Esophagus squamous epithelium (tissue), 5 donors: Measurements from ENCODE around the gene KRTAP12-1. TPM values are rescaled to one million over a fixed set of nuclear protein-coding genes. Genes with fewer than 3 reads are reported as not detected.
A peak's percentile ranks its signal among the peaks of the same experiment; 100 is the strongest.
"Not testable (repeated sequence)": the region's sequence is repeated elsewhere in the genome, so short reads cannot be mapped to it uniquely, and the experiment has no call there.

Source experiments
- DNase-seq: peaks from one replicate; lab custom pipeline; 2025; lab: John Stamatoyannopoulos, UW
- H3K27ac ChIP-seq, 4 donors: fragments of 200-600 bp; sonication (generic); one replicate each; pipeline ENCODE4 v1.5.1; 2016 to 2019; ENCODE audit warnings: mild to moderate bottlenecking in 1 of 4
- H3K27me3 ChIP-seq, 4 donors: fragments of 200-600 bp; sonication (generic); 1 replicate in 3 of 4; 2 replicates in 1 of 4; pipeline versions ENCODE4 v1.5.1 to v1.6.0; 2017 to 2021; ENCODE audit warnings: antibody characterized with exemption in 1 of 4
- H3K36me3 ChIP-seq, 3 donors: fragments of 200-600 bp; sonication (generic); one replicate each; pipeline ENCODE4 v1.5.1; 2016 to 2019
- H3K4me1 ChIP-seq, 3 donors: fragments of 200-600 bp; sonication (generic); one replicate each; pipeline ENCODE4 v1.5.1; 2017 to 2019
- H3K4me3 ChIP-seq, 4 donors: fragments of 200-600 bp; sonication (generic); 1 replicate in 3 of 4; 2 replicates in 1 of 4; pipeline ENCODE4 v1.5.1; 2016 to 2019; ENCODE audit warnings: mild to moderate bottlenecking in 2 of 4, moderate library complexity in 1 of 4
- H3K9me3 ChIP-seq, 3 donors: fragments of 200-600 bp; sonication (generic); one replicate each; pipeline ENCODE4 v1.5.1; 2016 to 2019
- CTCF ChIP-seq, 6 experiments: fragments of 450-650 bp in 4 of 6; fragments of 200-600 bp in 2 of 6; sonication (generic) in 2 of 6; IDR thresholded peaks; one replicate each; pipeline ENCODE4 v1.5.1; 2016 to 2019; ENCODE audit warnings: antibody characterized with exemption in 6 of 6, mild to moderate bottlenecking in 4 of 6, moderate library complexity in 4 of 6
- POLR2A ChIP-seq, 4 donors: fragments of 450-650 bp; IDR thresholded peaks; one replicate each; pipeline ENCODE4 v1.6.1; 2017; ENCODE audit warnings: antibody characterized with exemption in 4 of 4, mild to moderate bottlenecking in 4 of 4, moderate library complexity in 3 of 4
- WGBS, 2 donors: methylation state at CpG; one replicate each; pipeline ENCODE4 v1.1.5; 2018; 5-methylcytosine and 5-hydroxymethylcytosine counted together
- intact Hi-C: fragments of 100-400 bp; cut with DNase I; formaldehyde crosslinking; loops from one replicate; pipeline ENCODE4 v1.15.0; 2022
- total RNA-seq, 4 donors: library from RNA; depleted of rRNA; stranded (reverse); fragments of >200 nt; gene quantifications; one replicate each; pipeline ENCODE4 v1.1.0, GENCODE V29; 2016
- donor health status: DM: yes; HTN: yes; CAD: no.

Gene KRTAP12-1
- total RNA-seq, 4 donors from 2014 or later: not detected

- no peak for DNase-seq
- no peaks in the 10 kb centered on the region for H3K36me3 ChIP-seq
- H3K9me3 ChIP-seq: peaks cover 0 to 11% (median 0%) of the 10 kb centered on the region in 3 donors
- peaks cover 0 to 88% (median 0%) of the 10 kb centered on the region in 4 donors for H3K27me3 ChIP-seq
- H3K4me3 ChIP-seq: no peak overlapping the region
- intact Hi-C loops: no loop called here
- TF ChIP-seq POLR2A (IDR thresholded peaks at IDR 0.05): no peak
- TF ChIP-seq CTCF (IDR thresholded peaks at IDR 0.05): no peak
- no peaks in the 10 kb centered on the region for H3K4me1 ChIP-seq
- H3K27ac ChIP-seq: no peak overlapping the region
- 18 to 20% methylated on average over 6 to 13 of the region's 35 CpGs for WGBS, 2 donors
These were observed 16.1 kb upstream of the KRTAP12-1 start for GRCh38 chr21:44697811-44698734.

- intact Hi-C loops, DNase-seq, H3K36me3 ChIP-seq, H3K27ac ChIP-seq, H3K4me3 ChIP-seq, H3K4me1 ChIP-seq: not testable (repeated sequence)
- WGBS, 2 donors: 44 to 64% methylated on average over 6 to 8 of the region's 21 CpGs
- peak in 1 of 6 experiments; percentile 32 for TF ChIP-seq CTCF (IDR thresholded peaks at IDR 0.05)
- peaks cover 0 to 80% (median 0%) of the 10 kb centered on the region in 4 donors for H3K27me3 ChIP-seq
- H3K9me3 ChIP-seq: peaks cover 0 to 18% (median 3%) of the 10 kb centered on the region in 3 donors
These were observed 15.3 kb upstream of the KRTAP12-1 start, which contains the start of gene KRTAP10-12 for GRCh38 chr21:44697172-44697810. Gene KRTAP10-12 (plus strand): TSS chr21:44697172. CDS start chr21:44697202, 30 bp downstream.

GRCh38 chr21:44696572-44696971 lies 14.6 kb upstream of the KRTAP12-1 start:
- Histone ChIP-seq H3K27ac (no peak overlapping the region), H3K4me3 (no peak overlapping the region), H3K27me3 (peaks cover 0 to 78% (median 0%) of the 10 kb centered on the region in 4 donors), H3K36me3 (no peaks in the 10 kb centered on the region), H3K9me3 (peaks cover 0 to 18% (median 3%) of the 10 kb centered on the region in 3 donors), H3K4me1 (no peaks in the 10 kb centered on the region)
- WGBS, 2 donors: 59 to 74% methylated on average over 10 of the region's 10 CpGs
- TF ChIP-seq CTCF (IDR thresholded peaks at IDR 0.05) (no peak), POLR2A (IDR thresholded peaks at IDR 0.05) (no peak)
- no peak for DNase-seq
- intact Hi-C loops: no loop called here

- Histone ChIP-seq H3K9me3 (peaks cover 0 to 18% (median 3%) of the 10 kb centered on the region in 3 donors), H3K4me3 (no peak overlapping the region), H3K27me3 (peaks cover 0 to 78% (median 0%) of the 10 kb centered on the region in 4 donors), H3K27ac (no peak overlapping the region), H3K36me3 (no peaks in the 10 kb centered on the region), H3K4me1 (no peaks in the 10 kb centered on the region)
- intact Hi-C loops: no loop called here
- no peak for DNase-seq
- WGBS, 2 donors: 67 to 74% methylated on average over 8 of the region's 8 CpGs
- no peak for TF ChIP-seq CTCF (IDR thresholded peaks at IDR 0.05)
- no peak for TF ChIP-seq POLR2A (IDR thresholded peaks at IDR 0.05)
These were observed 13.7 kb upstream of the KRTAP12-1 start for GRCh38 chr21:44695641-44696040.
